GM12891 (cell line): ENCODE measurements around the gene RGS9BP.

ENCODE experiments used
- DNase-seq: peaks from one replicate; pipeline ENCODE4 v3.0.0; 2011; ENCODE audit warnings: low spot score; ENCODE audit not compliant: insufficient read length
- FAIRE-seq: peaks from 2 replicates; lab custom pipeline; 2011; peaks lifted over from hg19 to GRCh38; lab: Jason Lieb, UNC
- PAX5 ChIP-seq: IDR thresholded peaks from 2 replicates; pipeline ENCODE4 v1.6.1; 2011; ENCODE audit warnings: low read length, moderate library complexity, mild to moderate bottlenecking; ENCODE audit not compliant: insufficient read depth, severe bottlenecking
- POLR2A ChIP-seq: IDR thresholded peaks from 2 replicates; pipeline ENCODE4 v1.6.1; 2011; ENCODE audit warnings: low read depth, low read length, control low read depth
- POLR2AphosphoS5 ChIP-seq: IDR thresholded peaks from 2 replicates; pipeline ENCODE4 v1.6.1; 2011; ENCODE audit warnings: low read depth, low read length, control low read depth
- POU2F2 ChIP-seq: IDR thresholded peaks from 2 replicates; pipeline ENCODE4 v1.6.1; 2011; ENCODE audit warnings: low read depth, mild to moderate bottlenecking, control low read depth, low read length, moderate library complexity
- SPI1 ChIP-seq: IDR thresholded peaks from 2 replicates; pipeline ENCODE4 v1.6.1; 2011; ENCODE audit warnings: low read depth, low read length, control low read depth
- TAF1 ChIP-seq: IDR thresholded peaks from 2 replicates; pipeline ENCODE4 v1.6.1; 2011; ENCODE audit warnings: low read depth, low read length, control low read depth

Gene RGS9BP

GRCh38 chr19:32720936-32721250 is 45.2 kb downstream of the RGS9BP start:
- no peak for DNase-seq
- TF ChIP-seq POLR2AphosphoS5 = no peak
- no peak for TF ChIP-seq SPI1
- no peak for TF ChIP-seq TAF1
- TF ChIP-seq PAX5 = no peak
- TF ChIP-seq POU2F2 = no peak
- TF ChIP-seq POLR2A = no peak
- no peak for FAIRE-seq
